Fibroblast of skin of left biceps (primary cell): ENCODE results near the gene SPINK7.

ENCODE experiments used
- DNase-seq, 2 experiments: peaks; one replicate each; pipeline ENCODE4 v3.0.0-alpha.2; 2013; ENCODE audit warnings: low read depth in 2 of 2

Gene SPINK7

DNA sequence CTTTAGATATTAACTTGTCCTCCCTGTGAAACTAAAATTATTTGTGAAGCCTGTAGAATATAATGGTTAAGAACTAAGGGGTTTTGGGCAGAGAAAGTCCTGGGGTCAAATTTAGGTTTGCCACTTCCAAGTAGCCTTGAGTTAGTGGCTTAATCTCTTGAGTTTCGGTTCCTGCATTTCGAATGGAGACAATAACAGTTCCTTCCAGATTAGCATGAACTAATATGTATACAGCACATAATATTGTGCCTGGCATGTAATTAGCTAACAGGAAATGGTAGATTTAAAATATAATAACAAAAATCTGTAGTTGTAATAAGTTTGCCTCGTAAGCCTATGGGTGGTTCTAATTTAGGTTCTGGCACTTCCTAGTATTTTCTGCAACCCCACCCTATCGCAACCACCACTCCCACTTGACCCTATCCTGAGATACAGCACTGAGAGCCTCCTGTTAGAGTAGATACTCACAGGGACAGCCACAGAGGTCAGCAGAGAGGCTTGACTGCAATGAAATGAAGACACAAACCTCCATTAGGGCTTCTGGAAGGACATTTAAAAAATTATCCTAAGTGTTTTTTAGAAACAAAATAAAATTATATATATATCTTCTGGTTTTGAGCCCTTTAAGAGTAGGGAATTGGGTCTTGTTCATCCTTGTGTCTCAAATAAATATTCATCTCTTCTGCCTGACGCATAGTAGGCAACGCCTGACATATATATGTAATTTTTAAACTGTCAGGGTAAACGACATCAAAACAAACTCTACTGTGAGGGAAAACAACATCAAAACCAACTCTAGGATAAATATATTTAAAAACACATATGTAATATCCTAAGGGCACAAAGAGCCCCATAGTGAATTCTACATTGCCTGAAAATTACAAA, 31.6 kb downstream of the SPINK7 start:
- no peak for DNase-seq

DNA sequence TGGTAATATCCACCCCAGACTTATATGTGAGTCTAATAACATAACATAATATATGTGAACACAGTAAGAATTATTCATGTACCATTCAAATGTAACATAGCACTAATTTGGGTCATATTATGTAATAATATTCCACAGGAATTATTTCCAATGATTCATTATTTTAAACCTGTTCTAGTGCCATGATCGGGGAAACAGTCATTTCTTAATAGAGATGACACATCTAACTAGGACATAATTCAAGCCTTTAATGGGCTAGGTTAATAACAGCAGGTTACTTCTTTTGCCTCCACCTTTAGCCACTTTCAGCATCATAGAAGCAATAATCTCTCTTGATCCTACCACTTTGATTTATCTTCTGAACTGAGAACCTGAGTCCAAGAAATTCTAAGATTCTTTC, 35.5 kb downstream of the SPINK7 start:
- no peak for DNase-seq

DNA sequence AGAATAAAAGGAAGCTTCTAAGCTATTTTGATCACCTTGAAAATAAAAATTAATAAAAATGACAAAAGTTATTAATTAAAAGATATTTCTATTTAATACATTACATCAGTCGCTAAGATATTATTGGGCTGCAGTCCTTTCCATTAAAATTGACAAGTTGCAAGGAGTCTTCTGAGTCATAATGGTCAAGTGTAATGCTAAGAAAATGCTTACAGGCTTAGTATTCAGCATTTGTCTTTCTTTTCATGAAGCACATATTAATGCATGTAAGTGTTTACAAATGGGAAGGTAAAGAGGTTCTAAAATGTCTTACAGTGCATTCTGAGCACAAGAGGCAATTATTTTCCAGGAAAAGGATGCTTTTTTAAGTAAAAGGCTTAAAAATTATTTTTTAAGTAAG, 40.5 kb downstream of the SPINK7 start:
- DNase-seq: no peak

DNA sequence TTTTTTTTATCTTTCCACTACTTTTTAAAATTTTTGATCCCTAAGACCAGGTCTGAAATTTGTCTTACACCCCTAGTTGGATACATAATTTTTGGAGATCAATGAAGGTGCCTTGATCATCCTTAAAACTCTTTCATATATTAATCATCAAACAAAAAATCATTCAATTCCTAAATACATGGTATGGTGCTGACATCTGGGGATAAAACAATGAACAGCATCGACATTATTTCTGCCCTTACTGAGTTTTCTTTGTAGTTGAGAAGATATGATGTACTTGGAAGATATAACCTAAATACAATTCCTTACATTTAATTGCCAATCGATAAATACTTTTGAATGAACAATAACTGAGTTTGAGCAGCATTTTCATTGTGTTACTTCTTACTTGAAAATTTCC, 41.4 kb downstream of the SPINK7 start:
- no peak for DNase-seq

DNA sequence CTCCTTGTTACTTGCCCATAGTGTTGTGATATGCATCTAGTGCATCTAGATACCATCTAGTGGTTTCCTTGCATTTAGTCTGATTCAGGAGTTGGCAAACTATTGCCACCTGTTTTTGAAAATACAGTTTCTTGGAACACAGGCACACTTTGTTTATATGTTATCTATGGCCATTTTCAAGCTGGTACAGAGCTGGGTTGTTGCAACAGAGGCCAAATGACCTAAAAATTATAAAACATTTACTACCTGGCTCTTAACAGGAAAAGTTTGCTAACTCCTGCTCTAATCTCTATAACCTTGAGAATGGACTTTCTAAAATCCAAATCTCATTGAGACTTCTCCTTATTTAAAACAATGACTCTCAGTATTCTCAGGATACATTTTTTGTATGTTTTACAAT, 52.1 kb downstream of the SPINK7 start:
- no peak for DNase-seq
